GM23338 (cell line): ENCODE measurements around the gene EGR1. TPM values are rescaled to one million over a fixed set of nuclear protein-coding genes. Genes with fewer than 3 reads are reported as not detected.

Experiments used
- ATAC-seq: fragments of 200-7000 bp; cut with Tn5 transposase; 3 replicates; pipeline ENCODE4 v1.9.1; 2020
- DNase-seq: peaks from one replicate; pipeline ENCODE4 v3.0.0-alpha.2; 2015; ENCODE audit warnings: low spot score
- H2AFZ ChIP-seq: fragments of 200-600 bp; sonication (generic); 2 replicates; pipeline ENCODE4 v1.8.0; 2016; ENCODE audit warnings: antibody characterized with exemption, mild to moderate bottlenecking, moderate library complexity
- H3F3A ChIP-seq: fragments of 200-600 bp; sonication (generic); replicated peaks from 2 replicates; pipeline ENCODE4 v1.8.0; 2017; ENCODE audit warnings: antibody characterized with exemption, mixed run types, low read depth
- H3K27ac ChIP-seq: fragments of 200-600 bp; sonication (generic); 2 replicates; pipeline ENCODE4 v1.6.1; 2016; ENCODE audit warnings: low read depth
- H3K27me3 ChIP-seq: fragments of 200-600 bp; sonication (generic); 2 replicates; pipeline ENCODE4 v1.8.0; 2016; ENCODE audit warnings: mild to moderate bottlenecking, mixed run types, moderate library complexity; ENCODE audit not compliant: insufficient read depth
- H3K36me3 ChIP-seq: fragments of 200-600 bp; sonication (generic); 2 replicates; pipeline ENCODE4 v1.8.0; 2016; ENCODE audit warnings: mild to moderate bottlenecking; ENCODE audit not compliant: insufficient read depth
- H3K4me1 ChIP-seq: fragments of 200-600 bp; sonication (generic); 2 replicates; pipeline ENCODE4 v1.8.0; 2016; ENCODE audit warnings: mild to moderate bottlenecking, moderate library complexity; ENCODE audit not compliant: insufficient read depth
- H3K4me2 ChIP-seq: fragments of 200-600 bp; sonication (generic); 2 replicates; pipeline ENCODE4 v1.7.1; 2017; ENCODE audit warnings: mixed run types
- H3K4me3 ChIP-seq: fragments of 200-600 bp; sonication (generic); 2 replicates; pipeline ENCODE4 v1.6.1; 2016; ENCODE audit warnings: mixed run types
- H3K79me2 ChIP-seq: fragments of 200-600 bp; sonication (generic); replicated peaks from 2 replicates; pipeline ENCODE4 v1.8.0; 2017; ENCODE audit warnings: mild to moderate bottlenecking; ENCODE audit not compliant: insufficient read depth
- H3K9me2 ChIP-seq: fragments of 200-600 bp; sonication (generic); 2 replicates; pipeline ENCODE4 v1.8.0; 2017; ENCODE audit not compliant: insufficient read depth
- H4K20me1 ChIP-seq: fragments of 200-600 bp; sonication (generic); replicated peaks from 2 replicates; pipeline ENCODE4 v1.8.0; 2017; ENCODE audit warnings: mild to moderate bottlenecking; ENCODE audit not compliant: insufficient read depth
- H3K27ac Mint-ChIP-seq: 2 replicates; pipeline ENCODE4 v1.8.0; 2020; ENCODE audit warnings: inconsistent platforms, mild to moderate bottlenecking, moderate library complexity, mixed read lengths
- H3K27me3 Mint-ChIP-seq: 3 replicates; pipeline ENCODE4 v1.8.0; 2022; ENCODE audit warnings: low read depth, mild to moderate bottlenecking, moderate library complexity, mixed read lengths, inconsistent platforms; ENCODE audit not compliant: insufficient read depth, poor library complexity
- H3K36me3 Mint-ChIP-seq: 3 replicates; pipeline ENCODE4 v1.8.0; 2021; ENCODE audit warnings: low read depth, mild to moderate bottlenecking, inconsistent platforms, moderate library complexity, mixed read lengths
- H3K4me1 Mint-ChIP-seq: 3 replicates; pipeline ENCODE4 v1.8.0; 2020; ENCODE audit warnings: mild to moderate bottlenecking, inconsistent platforms, mixed read lengths
- H3K4me3 Mint-ChIP-seq: 3 replicates; pipeline ENCODE4 v1.8.0; 2021; ENCODE audit warnings: moderate library complexity, mild to moderate bottlenecking, inconsistent platforms, mixed read lengths
- H3K9me3 Mint-ChIP-seq: 3 replicates; pipeline ENCODE4 v1.8.0; 2020; ENCODE audit warnings: moderate library complexity, mild to moderate bottlenecking, inconsistent platforms, mixed read lengths
- CREB1 ChIP-seq: fragments of 250-450 bp; sonication (Bioruptor Pico); IDR thresholded peaks from 2 replicates; pipeline ENCODE4 v1.5.0; 2020; ENCODE audit warnings: low read depth, mild to moderate bottlenecking, moderate library complexity
- ETS1 ChIP-seq: IDR thresholded peaks from 2 replicates; pipeline ENCODE4 v1.6.1; 2016; ENCODE audit warnings: antibody characterized with exemption
- EZH2 ChIP-seq: fragments of 200-600 bp; sonication (generic); IDR thresholded peaks from one replicate; pipeline ENCODE4 v1.8.0; 2017; ENCODE audit warnings: antibody characterized with exemption, mild to moderate bottlenecking, low read depth; ENCODE audit not compliant: unreplicated experiment
- EZH2phosphoT487 ChIP-seq: fragments of 200-600 bp; sonication (generic); IDR thresholded peaks from one replicate; pipeline ENCODE4 v1.8.1; 2018; ENCODE audit warnings: antibody characterized with exemption; ENCODE audit not compliant: unreplicated experiment
- JUNB ChIP-seq: IDR thresholded peaks from one replicate; pipeline ENCODE4 v1.6.1; 2016; ENCODE audit warnings: antibody characterized with exemption; ENCODE audit not compliant: unreplicated experiment
- NANOG ChIP-seq: IDR thresholded peaks from 2 replicates; pipeline ENCODE4 v1.6.1; 2016; ENCODE audit warnings: antibody characterized with exemption, borderline replicate concordance
- POLR2AphosphoS5 ChIP-seq: IDR thresholded peaks from 2 replicates; pipeline ENCODE4 v1.6.1; 2016; ENCODE audit warnings: antibody characterized with exemption, low read depth
- REST ChIP-seq: IDR thresholded peaks from one replicate; pipeline ENCODE4 v1.6.1; 2018; ENCODE audit warnings: antibody characterized with exemption; ENCODE audit not compliant: unreplicated experiment
- STAT1 ChIP-seq: IDR thresholded peaks from one replicate; pipeline ENCODE4 v1.6.1; 2016; ENCODE audit warnings: antibody characterized with exemption; ENCODE audit not compliant: unreplicated experiment
- ZNF114 ChIP-seq: fragments of 250-450 bp; sonication (Bioruptor Pico); IDR thresholded peaks from 2 replicates; pipeline ENCODE4 v1.5.0; 2020; ENCODE audit warnings: mild to moderate bottlenecking, moderate library complexity
- ZNF331 ChIP-seq: fragments of 250-450 bp; sonication (Bioruptor Pico); IDR thresholded peaks from 2 replicates; pipeline ENCODE4 v1.5.0; 2020; ENCODE audit warnings: low read depth, mild to moderate bottlenecking, moderate library complexity
- polyA plus RNA-seq: library from polyadenylated mRNA; unstranded; fragments of >200 nt; fragmentation: Nextera tagmentation; extraction: Ambion mirVana; gene quantifications from 2 replicates; pipeline ENCODE4 v1.2.1, GENCODE V29; 2016
- total RNA-seq: library from RNA; depleted of rRNA; stranded (reverse); fragments of >200 nt; shearing (Covaris generic); gene quantifications from 2 replicates; pipeline ENCODE4 v1.2.3, GENCODE V29; 2014
- TF ChIP-seq, protein P1 (sequence below): fragments of 250-450 bp; sonication (Bioruptor Pico); IDR thresholded peaks from 2 replicates; pipeline ENCODE4 v1.5.0; 2020; ENCODE audit warnings: mild to moderate bottlenecking, moderate library complexity
- TF ChIP-seq, protein P2 (sequence below), 2 experiments: fragments of 200-600 bp in 1 of 2; sonication (generic) in 1 of 2; conservative IDR thresholded peaks; 2 replicates each; pipeline versions ENCODE4 v1.5.1 to v1.6.1; 2016 to 2017; ENCODE audit warnings: antibody characterized with exemption in 2 of 2, low read depth in 2 of 2, mild to moderate bottlenecking in 2 of 2, moderate library complexity in 1 of 2

Gene EGR1
- total and polyA plus RNA-seq, 2 experiments from 2014 or later, result 13.5 to 60.3 TPM

- no peak overlapping the region for H3K27ac Mint-ChIP-seq
Measured at GRCh38 chr5:138504799-138505198, 39.5 kb downstream of the EGR1 start.

More at GRCh38 chr5:138504799-138505198, 39.5 kb downstream of the EGR1 start:
- peaks cover 31% of the 10 kb centered on the region for H3K36me3 Mint-ChIP-seq
- TF ChIP-seq CREB1 (CRISPR knock-in tag) (no peak), ZNF331 (CRISPR knock-in tag) (no peak), ZNF114 (CRISPR knock-in tag) (no peak), EZH2phosphoT487 (no peak), POLR2AphosphoS5 (no peak), EZH2 (no peak), ETS1 (no peak), NANOG (no peak), JUNB (no peak), REST (no peak), STAT1 (no peak)
- TF ChIP-seq, protein P1, sequence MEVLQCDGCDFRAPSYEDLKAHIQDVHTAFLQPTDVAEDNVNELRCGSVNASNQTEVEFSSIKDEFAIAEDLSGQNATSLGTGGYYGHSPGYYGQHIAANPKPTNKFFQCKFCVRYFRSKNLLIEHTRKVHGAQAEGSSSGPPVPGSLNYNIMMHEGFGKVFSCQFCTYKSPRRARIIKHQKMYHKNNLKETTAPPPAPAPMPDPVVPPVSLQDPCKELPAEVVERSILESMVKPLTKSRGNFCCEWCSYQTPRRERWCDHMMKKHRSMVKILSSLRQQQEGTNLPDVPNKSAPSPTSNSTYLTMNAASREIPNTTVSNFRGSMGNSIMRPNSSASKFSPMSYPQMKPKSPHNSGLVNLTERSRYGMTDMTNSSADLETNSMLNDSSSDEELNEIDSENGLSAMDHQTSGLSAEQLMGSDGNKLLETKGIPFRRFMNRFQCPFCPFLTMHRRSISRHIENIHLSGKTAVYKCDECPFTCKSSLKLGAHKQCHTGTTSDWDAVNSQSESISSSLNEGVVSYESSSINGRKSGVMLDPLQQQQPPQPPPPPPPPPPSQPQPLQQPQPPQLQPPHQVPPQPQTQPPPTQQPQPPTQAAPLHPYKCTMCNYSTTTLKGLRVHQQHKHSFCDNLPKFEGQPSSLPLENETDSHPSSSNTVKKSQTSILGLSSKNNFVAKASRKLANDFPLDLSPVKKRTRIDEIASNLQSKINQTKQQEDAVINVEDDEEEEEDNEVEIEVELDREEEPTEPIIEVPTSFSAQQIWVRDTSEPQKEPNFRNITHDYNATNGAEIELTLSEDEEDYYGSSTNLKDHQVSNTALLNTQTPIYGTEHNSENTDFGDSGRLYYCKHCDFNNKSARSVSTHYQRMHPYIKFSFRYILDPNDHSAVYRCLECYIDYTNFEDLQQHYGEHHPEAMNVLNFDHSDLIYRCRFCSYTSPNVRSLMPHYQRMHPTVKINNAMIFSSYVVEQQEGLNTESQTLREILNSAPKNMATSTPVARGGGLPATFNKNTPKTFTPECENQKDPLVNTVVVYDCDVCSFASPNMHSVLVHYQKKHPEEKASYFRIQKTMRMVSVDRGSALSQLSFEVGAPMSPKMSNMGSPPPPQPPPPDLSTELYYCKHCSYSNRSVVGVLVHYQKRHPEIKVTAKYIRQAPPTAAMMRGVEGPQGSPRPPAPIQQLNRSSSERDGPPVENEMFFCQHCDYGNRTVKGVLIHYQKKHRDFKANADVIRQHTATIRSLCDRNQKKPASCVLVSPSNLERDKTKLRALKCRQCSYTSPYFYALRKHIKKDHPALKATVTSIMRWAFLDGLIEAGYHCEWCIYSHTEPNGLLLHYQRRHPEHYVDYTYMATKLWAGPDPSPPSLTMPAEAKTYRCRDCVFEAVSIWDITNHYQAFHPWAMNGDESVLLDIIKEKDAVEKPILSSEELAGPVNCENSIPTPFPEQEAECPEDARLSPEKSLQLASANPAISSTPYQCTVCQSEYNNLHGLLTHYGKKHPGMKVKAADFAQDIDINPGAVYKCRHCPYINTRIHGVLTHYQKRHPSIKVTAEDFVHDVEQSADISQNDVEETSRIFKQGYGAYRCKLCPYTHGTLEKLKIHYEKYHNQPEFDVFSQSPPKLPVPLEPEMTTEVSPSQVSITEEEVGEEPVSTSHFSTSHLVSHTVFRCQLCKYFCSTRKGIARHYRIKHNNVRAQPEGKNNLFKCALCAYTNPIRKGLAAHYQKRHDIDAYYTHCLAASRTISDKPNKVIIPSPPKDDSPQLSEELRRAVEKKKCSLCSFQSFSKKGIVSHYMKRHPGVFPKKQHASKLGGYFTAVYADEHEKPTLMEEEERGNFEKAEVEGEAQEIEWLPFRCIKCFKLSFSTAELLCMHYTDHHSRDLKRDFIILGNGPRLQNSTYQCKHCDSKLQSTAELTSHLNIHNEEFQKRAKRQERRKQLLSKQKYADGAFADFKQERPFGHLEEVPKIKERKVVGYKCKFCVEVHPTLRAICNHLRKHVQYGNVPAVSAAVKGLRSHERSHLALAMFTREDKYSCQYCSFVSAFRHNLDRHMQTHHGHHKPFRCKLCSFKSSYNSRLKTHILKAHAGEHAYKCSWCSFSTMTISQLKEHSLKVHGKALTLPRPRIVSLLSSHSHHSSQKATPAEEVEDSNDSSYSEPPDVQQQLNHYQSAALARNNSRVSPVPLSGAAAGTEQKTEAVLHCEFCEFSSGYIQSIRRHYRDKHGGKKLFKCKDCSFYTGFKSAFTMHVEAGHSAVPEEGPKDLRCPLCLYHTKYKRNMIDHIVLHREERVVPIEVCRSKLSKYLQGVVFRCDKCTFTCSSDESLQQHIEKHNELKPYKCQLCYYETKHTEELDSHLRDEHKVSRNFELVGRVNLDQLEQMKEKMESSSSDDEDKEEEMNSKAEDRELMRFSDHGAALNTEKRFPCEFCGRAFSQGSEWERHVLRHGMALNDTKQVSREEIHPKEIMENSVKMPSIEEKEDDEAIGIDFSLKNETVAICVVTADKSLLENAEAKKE (CRISPR knock-in tag), result no peak
- TF ChIP-seq, protein P2, sequence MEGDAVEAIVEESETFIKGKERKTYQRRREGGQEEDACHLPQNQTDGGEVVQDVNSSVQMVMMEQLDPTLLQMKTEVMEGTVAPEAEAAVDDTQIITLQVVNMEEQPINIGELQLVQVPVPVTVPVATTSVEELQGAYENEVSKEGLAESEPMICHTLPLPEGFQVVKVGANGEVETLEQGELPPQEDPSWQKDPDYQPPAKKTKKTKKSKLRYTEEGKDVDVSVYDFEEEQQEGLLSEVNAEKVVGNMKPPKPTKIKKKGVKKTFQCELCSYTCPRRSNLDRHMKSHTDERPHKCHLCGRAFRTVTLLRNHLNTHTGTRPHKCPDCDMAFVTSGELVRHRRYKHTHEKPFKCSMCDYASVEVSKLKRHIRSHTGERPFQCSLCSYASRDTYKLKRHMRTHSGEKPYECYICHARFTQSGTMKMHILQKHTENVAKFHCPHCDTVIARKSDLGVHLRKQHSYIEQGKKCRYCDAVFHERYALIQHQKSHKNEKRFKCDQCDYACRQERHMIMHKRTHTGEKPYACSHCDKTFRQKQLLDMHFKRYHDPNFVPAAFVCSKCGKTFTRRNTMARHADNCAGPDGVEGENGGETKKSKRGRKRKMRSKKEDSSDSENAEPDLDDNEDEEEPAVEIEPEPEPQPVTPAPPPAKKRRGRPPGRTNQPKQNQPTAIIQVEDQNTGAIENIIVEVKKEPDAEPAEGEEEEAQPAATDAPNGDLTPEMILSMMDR (conservative IDR thresholded peaks at IDR 0.05; ENCODE audit: low read depth in 2 of 2), result no peak
- Histone ChIP-seq H3K36me3 (peaks cover 18% of the 10 kb centered on the region), H3K27me3 (no peaks in the 10 kb centered on the region), H3K27ac (peak overlapping the region; percentile 84), H3K4me2 (no peak overlapping the region), H2AFZ (no peak overlapping the region), H3F3A (peaks cover 22% of the 10 kb centered on the region), H3K4me1 (no peaks in the 10 kb centered on the region), H3K79me2 (no peaks in the 10 kb centered on the region), H4K20me1 (peaks cover 15% of the 10 kb centered on the region; the same call in 1 of the 2 replicates), H3K4me3 (no peak overlapping the region), H3K9me2 (no peaks in the 10 kb centered on the region)
- no peaks in the 10 kb centered on the region; the same call in 2 of the 3 replicates for H3K9me3 Mint-ChIP-seq
- peaks cover 17% of the 10 kb centered on the region for H3K27me3 Mint-ChIP-seq
- H3K4me3 Mint-ChIP-seq, result no peak overlapping the region
- DNase-seq (no peak), ATAC-seq (no peak)
- H3K4me1 Mint-ChIP-seq, result peaks cover 16% of the 10 kb centered on the region
